Measurements from ENCODE around the gene VANGL1.
A peak's percentile ranks its signal among the peaks of the same experiment; 100 is the strongest.

- peak in 1 of 6 experiments; percentile 24 for TF ChIP-seq CTCF (IDR thresholded peaks at IDR 0.05)
- TF ChIP-seq POLR2A (IDR thresholded peaks at IDR 0.05), result no peak
Observed at GRCh38 chr1:115671176-115671934, 29.6 kb downstream of the VANGL1 start.

Measured in esophagus squamous epithelium (tissue), 4 donors.